GM18498 (cell line): ENCODE results near the gene AQP11.
"Not testable (repeated sequence)": the region's sequence is repeated elsewhere in the genome, so short reads cannot be mapped to it uniquely, and the experiment has no call there.

Source experiments
- ATAC-seq: cut with Tn5 transposase; IDR thresholded peaks from one replicate; pipeline ENCODE4 v1.9.1; 2021; ENCODE audit warnings: mild to moderate bottlenecking, moderate library complexity; ENCODE audit not compliant: unreplicated experiment

Gene AQP11

DNA sequence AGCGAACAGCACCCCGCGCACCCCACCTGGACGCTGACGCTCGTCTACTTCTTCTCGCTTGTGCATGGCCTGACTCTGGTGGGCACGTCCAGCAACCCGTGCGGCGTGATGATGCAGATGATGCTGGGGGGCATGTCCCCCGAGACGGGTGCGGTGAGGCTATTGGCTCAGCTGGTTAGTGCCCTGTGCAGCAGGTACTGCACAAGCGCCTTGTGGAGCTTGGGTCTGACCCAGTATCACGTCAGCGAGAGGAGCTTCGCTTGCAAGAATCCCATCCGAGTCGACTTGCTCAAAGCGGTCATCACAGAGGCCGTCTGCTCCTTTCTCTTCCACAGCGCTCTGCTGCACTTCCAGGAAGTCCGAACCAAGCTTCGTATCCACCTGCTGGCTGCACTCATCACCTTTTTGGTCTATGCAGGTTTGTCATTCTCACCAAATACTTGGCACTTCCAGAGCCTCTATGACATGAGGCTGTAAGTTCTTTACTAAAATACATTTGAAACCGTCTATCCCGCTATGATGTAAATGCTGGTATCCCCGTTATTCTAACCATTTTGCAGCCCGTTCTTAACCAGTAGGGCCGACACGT lies 535 bp downstream of the AQP11 start:
- ATAC-seq, result no peak

DNA sequence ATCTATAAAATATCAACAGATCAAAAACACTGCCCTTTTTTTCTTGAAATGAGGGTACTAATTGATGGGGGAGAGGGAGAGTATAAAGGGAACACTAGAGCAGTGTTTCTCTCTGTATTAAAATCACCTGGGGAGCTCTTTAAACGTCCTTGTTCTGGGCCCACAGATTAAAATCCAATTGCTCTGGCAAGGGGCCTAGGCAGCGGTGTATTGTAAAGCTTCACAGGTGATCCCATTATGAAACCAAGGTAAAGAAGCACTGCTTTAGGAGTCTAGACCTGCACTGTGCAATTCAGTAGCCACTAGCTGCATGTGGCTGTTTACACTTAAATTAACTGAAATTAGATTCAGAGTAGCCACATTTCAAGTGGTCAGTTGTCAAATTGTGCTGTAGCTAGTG lies 3.0 kb downstream of the AQP11 start:
- ATAC-seq, result no peak

DNA sequence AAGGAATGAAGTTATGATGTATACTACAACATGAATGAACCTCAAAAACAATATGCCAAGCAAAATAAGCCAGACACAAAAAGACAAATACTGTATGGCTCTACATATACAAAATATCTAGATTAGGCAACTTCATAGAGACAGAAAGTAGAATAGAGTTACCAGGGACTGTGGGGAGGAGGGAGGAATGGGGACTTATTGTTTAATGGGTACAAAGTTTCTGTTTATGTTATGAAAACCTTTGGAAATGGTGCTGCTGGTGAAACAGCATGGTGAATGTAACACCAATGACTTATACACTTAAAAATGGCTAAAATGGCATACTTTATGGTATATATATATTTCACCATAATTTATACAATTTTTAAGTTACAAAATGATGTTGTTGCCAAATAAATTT lies 4.1 kb downstream of the AQP11 start:
- ATAC-seq, result no peak

DNA sequence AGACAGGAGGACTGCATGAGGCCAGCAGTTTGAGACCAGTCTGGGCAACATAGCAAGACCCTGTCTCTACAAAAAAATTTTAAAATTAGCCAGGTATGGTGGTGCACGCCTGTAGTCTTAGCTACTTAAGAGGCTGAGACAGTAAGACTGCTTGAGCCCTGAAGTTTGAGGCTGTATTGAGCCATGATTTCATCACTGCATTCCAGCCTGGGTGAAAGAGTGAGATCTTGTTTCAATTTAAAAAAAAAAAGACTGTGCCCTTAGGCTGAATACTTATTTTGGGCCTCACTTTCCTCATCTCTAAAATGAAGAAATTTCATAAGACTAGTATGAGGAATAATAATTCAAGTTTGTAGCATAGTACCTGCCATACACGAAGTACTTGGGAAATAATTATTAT lies 6.9 kb downstream of the AQP11 start:
- no peak for ATAC-seq

GRCh38 chr11:77598195-77598594 lies 8.4 kb downstream of the AQP11 start:
- no peak for ATAC-seq

- ATAC-seq, result no peak
These were observed 12.8 kb downstream of the AQP11 start for GRCh38 chr11:77602381-77603088.

GRCh38 chr11:77604281-77604680 lies 14.5 kb downstream of the AQP11 start:
- ATAC-seq, result no peak

- ATAC-seq, result no peak
These were observed 19.5 kb downstream of the AQP11 start for GRCh38 chr11:77609234-77609633.

DNA sequence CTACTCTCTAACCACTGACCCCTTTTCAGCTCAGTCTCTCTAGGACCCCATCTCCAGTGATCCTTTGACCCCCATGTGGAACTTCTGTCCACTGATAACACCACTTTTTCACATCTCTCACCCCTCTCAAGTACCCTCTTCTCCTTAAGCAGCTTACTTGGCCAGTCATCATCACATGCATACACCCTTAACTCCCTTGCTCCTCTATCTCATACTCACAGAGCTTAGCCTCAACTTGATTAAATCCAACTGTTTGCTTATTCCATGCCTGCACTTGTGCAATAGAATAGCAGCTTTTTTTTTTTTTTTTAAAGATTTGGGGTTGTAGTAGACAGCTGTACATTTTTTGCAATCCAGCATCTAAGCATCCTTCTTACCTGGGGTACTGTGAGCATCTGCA lies 22.2 kb downstream of the AQP11 start:
- ATAC-seq, result no peak

DNA sequence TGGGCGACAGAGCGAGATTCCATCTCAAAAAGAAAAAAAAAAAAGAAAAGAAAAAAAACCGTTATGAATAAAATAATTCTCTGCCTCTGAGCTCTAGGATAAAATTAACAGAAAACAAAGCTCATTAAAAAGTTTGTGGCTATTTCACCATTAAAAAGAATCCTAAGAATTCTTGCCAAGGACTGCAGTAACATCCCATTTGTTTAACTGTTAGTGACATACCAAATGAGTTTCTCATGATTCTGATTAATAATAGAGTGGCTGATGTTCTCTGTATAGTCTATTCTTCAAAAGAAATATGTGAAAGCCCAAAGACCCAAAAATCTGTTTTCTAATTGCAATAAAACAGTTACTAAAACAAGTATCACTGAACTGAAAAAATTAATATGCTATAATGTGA lies 28.1 kb downstream of the AQP11 start:
- no peak for ATAC-seq

- no peak for ATAC-seq
These were observed 29.9 kb downstream of the AQP11 start for GRCh38 chr11:77619576-77620198.

DNA sequence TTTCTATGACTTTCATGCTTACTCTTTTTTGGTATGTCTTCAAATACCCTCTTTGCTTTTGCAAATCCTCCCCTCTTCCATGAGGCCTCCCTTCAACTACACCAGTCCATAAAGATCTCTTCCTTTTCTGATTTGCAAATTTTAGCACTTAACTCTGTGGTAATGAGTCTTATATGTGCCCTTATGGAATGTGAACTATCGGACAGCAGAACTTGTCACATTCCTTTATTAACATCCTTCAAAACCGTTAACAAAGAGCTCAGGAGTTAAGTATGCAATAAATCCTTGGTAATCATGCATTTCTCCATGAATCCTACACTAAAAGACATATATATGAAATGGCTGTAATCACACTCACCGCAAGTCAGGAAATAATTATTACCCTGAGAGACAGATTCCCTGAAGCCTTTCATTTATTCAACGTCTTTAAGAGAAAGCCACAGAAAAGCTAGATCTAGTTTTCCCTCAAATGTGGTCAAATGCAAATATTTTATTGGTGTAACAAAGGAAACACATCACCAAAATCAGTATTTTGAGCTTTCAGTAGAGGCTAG lies 40.5 kb downstream of the AQP11 start:
- ATAC-seq, result no peak

DNA sequence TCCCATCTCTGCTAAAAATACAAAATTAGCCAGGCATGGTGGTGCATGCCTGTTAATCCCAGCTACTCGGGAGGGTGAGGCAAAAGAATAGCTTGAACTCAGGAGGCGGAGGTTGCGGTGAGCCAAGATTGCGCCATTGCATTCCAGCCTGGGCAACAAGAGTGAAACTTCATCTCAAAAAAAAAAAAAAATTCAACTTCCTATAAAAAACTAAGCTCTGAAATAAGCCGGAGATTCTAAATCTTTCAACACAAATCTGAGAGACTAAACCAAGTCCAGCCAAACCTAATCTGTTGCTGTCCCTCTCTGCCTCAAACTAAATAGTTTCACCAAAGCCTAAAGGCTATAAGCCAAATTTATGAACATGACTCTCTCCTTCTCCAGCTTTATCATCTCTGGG lies 44.2 kb downstream of the AQP11 start:
- ATAC-seq, result not testable (repeated sequence)

GRCh38 chr11:77636731-77637344 lies 47.1 kb downstream of the AQP11 start:
- ATAC-seq, result no peak

- peak; percentile 97 for ATAC-seq
These were observed 47.8 kb downstream of the AQP11 start, which contains the start of gene CLNS1A for GRCh38 chr11:77637345-77638165. TSS of gene CLNS1A (minus strand) at chr11:77637794. CDS start at chr11:77637714, 80 bp downstream.

DNA sequence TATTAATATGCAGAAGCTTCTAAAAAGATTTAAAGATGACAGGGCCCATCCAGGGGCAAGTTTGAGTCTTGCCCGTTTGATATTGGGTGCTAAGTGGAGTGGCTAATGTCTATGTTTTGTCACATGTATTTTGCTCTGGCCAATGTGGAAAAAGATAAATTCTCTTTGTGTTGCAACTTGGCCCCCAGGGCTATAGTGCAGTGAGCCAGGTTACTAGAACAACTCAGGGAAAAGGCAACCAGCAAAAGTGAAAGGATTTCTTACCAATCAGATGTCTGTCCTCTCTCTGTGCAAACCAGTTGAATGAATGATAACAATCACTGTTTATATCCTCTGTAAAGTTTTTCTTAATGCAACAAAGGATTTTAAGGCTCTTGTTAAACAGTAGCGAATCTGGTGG lies 52.5 kb downstream of the AQP11 start:
- ATAC-seq, result no peak

GRCh38 chr11:77644887-77645286 lies 55.1 kb downstream of the AQP11 start:
- ATAC-seq, result no peak

DNA sequence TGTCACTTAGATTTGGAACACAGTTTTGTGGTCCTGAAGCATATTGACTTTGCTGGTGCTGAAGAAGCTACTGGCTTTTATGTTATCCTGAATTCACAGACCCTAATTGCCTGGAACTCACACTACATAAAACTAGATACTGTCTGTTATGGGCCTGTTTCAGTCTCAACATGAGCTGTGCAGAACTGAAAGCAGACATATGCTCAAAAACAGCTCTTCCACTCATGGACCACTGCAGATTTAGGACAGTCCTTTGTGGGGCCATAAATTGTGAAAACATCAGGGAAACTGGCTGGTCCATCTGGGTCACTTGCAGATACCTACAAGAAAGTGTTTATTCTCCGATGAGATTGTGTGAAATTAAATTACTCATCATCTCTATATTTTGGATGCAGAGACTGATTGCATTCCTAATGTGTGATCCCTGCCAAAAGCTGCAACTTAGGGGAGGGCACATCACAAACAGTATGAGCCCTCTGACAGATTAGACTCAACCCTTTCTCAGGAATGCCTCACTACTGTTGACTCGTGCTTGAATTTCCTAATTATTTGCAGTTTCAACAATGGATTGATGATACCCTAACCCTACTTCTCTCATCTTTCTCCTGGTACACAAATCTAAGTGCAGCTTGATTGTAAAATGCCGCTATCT lies 58.0 kb downstream of the AQP11 start:
- no peak for ATAC-seq

DNA sequence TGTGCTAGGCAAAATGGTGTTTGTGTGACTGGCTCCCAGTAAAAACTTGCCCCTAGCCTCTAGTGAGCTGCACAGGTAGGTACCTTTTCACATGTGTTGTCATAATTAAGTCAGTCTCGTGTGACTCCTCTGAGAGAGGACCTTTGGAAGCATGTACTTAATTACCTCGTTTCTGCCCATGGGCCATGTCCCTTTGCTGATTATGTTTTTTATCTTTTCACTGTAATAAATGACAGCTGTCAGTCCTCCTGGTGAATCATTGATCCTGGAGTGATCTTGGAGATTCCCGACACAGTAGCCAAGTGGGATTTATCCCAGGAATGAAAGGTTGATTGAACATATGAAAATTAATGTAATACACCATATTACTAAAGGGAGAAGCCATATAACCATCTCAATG lies 60.4 kb downstream of the AQP11 start:
- no peak for ATAC-seq

- ATAC-seq, result no peak
These were observed 65.1 kb downstream of the AQP11 start for GRCh38 chr11:77654770-77655434.
